HCT116 (cell line): ENCODE data around the gene ZSCAN5A. TPM values are rescaled to one million over a fixed set of nuclear protein-coding genes. Genes with fewer than 3 reads are reported as not detected.
"Not testable (repeated sequence)": the region's sequence is repeated elsewhere in the genome, so short reads cannot be mapped to it uniquely, and the experiment has no call there.

Experiments used
- ATAC-seq: fragments of 200-7000 bp; cut with Tn5 transposase; 2 replicates; pipeline ENCODE4 v1.9.1; 2020; ENCODE audit warnings: mild to moderate bottlenecking, moderate library complexity
- BruUV-seq: library from RNA; stranded (reverse); fragments of 400-500 nt; replicated peaks from 2 replicates; lab custom pipeline; 2021; lab: Mats Ljungman, UMichigan
- CTCF ChIA-PET: fragments of 300-600 bp; sonication (Branson Sonifier 250); formaldehyde crosslinking; loops from one replicate; lab custom pipeline; 2021; ENCODE audit warnings: antibody characterized with exemption; lab: Charles Lee
- POLR2A ChIA-PET: fragments of 300-600, 350-600 bp; sonication (Branson Sonifier 250); formaldehyde crosslinking; loops from one replicate; lab custom pipeline; 2021; ENCODE audit warnings: antibody characterized with exemption; lab: Charles Lee
- RAD21 ChIA-PET, 2 experiments: fragments of 300-600 bp; sonication (Branson Sonifier 250); formaldehyde crosslinking; loops; one replicate each; lab custom pipeline; 2023; ENCODE audit warnings: low total read pairs in 2 of 2; ENCODE audit not compliant: uncharacterized antibody in 2 of 2, unreplicated experiment in 2 of 2, low non-redundant PET in 1 of 2; lab: Charles Lee
- DNase-seq: peaks from one replicate; pipeline ENCODE4 v3.0.0-alpha.2; 2010; ENCODE audit warnings: low read depth, low spot score
- H2AFZ ChIP-seq: fragments of 200-600 bp; shearing (Covaris generic), sonication (generic); 2 replicates; pipeline ENCODE4 v1.6.1; 2017; ENCODE audit warnings: low read depth, mixed run types, mixed read lengths, antibody characterized with exemption, low read length; ENCODE audit not compliant: poor library complexity, severe bottlenecking
- H3K27ac ChIP-seq: 2 replicates; pipeline ENCODE4 v1.5.1; 2012; ENCODE audit warnings: low read depth, low read length
- H3K27me3 ChIP-seq: fragments of 200-600 bp; sonication (generic); 2 replicates; pipeline ENCODE4 v1.6.1; 2016; ENCODE audit warnings: mixed run types, low read length, mixed read lengths; ENCODE audit not compliant: insufficient read depth
- H3K36me3 ChIP-seq, 2 experiments: fragments of 200-500 bp in 1 of 2; fragments of 200-600 bp in 1 of 2; sonication (Bioruptor generic) in 1 of 2; sonication (generic) in 1 of 2; 2 replicates each; pipeline versions ENCODE4 v1.5.1 to v1.6.1; 2014 to 2016; ENCODE audit warnings: low read length in 2 of 2, inconsistent platforms in 1 of 2, mixed read lengths in 1 of 2, mixed run types in 1 of 2; ENCODE audit not compliant: insufficient read depth in 2 of 2, control insufficient read depth in 1 of 2
- H3K4me1 ChIP-seq, 2 experiments: fragments of 200-600 bp in 1 of 2; sonication (generic) in 1 of 2; 2 replicates each; pipeline versions ENCODE4 v1.5.1 to v1.6.1; 2012 to 2017; ENCODE audit warnings: low read length in 2 of 2, inconsistent platforms in 1 of 2, mild to moderate bottlenecking in 1 of 2, mixed read lengths in 1 of 2, mixed run types in 1 of 2, moderate library complexity in 1 of 2; ENCODE audit not compliant: insufficient read depth in 2 of 2, control insufficient read depth in 1 of 2
- H3K4me2 ChIP-seq: fragments of 200-600 bp; sonication (generic); 2 replicates; pipeline ENCODE4 v1.6.1; 2017; ENCODE audit warnings: mixed run types, low read length, mixed read lengths
- H3K4me3 ChIP-seq, 2 experiments: fragments of 200-600 bp in 1 of 2; sonication (generic) in 1 of 2; replicated peaks in 1 of 2; 2 replicates each; pipeline ENCODE4 v1.5.1; 2011 to 2016; ENCODE audit warnings: low read length in 2 of 2, control low read depth in 1 of 2, low read depth in 1 of 2, mild to moderate bottlenecking in 1 of 2, mixed read lengths in 1 of 2, mixed run types in 1 of 2
- H3K79me2 ChIP-seq: fragments of 200-600 bp; sonication (generic); 2 replicates; pipeline ENCODE4 v1.6.1; 2017; ENCODE audit warnings: mild to moderate bottlenecking, mixed run types, low read length, moderate library complexity, mixed read lengths; ENCODE audit not compliant: insufficient read depth
- H3K9ac ChIP-seq: fragments of 200-600 bp; sonication (generic); 2 replicates; pipeline ENCODE4 v1.6.1; 2016; ENCODE audit warnings: low read length, mixed read lengths
- H3K9me2 ChIP-seq: fragments of 200-600 bp; sonication (generic), shearing (Covaris generic); 2 replicates; pipeline ENCODE4 v1.6.1; 2017; ENCODE audit warnings: mixed run types, mild to moderate bottlenecking, moderate library complexity; ENCODE audit not compliant: insufficient read depth
- H3K9me3 ChIP-seq, 2 experiments: fragments of 200-500 bp in 1 of 2; fragments of 200-600 bp in 1 of 2; sonication (Bioruptor generic) in 1 of 2; sonication (generic) in 1 of 2; 2 replicates each; pipeline ENCODE4 v1.6.1; 2014 to 2017; ENCODE audit warnings: low read length in 2 of 2, mixed read lengths in 2 of 2, inconsistent platforms in 1 of 2, low read depth in 1 of 2, mild to moderate bottlenecking in 1 of 2, mixed run types in 1 of 2, moderate library complexity in 1 of 2; ENCODE audit not compliant: control insufficient read depth in 1 of 2, insufficient read depth in 1 of 2
- H4K20me1 ChIP-seq: fragments of 200-600 bp; sonication (generic), shearing (Covaris generic); 2 replicates; pipeline ENCODE4 v1.6.1; 2017; ENCODE audit warnings: mixed run types, mild to moderate bottlenecking, moderate library complexity; ENCODE audit not compliant: insufficient read depth
- CEBPB ChIP-seq: IDR thresholded peaks from 2 replicates; pipeline ENCODE4 v1.6.1; 2012; ENCODE audit warnings: low read depth
- FOSL1 ChIP-seq: IDR thresholded peaks from 2 replicates; pipeline ENCODE4 v1.6.1; 2012; ENCODE audit warnings: low read depth
- SIN3A ChIP-seq: IDR thresholded peaks from 2 replicates; pipeline ENCODE4 v1.6.1; 2012; ENCODE audit warnings: low read depth
- SRF ChIP-seq: IDR thresholded peaks from 2 replicates; pipeline ENCODE4 v1.6.1; 2012; ENCODE audit warnings: low read depth
- intact Hi-C: fragments of 100-400 bp; cut with micrococcal nuclease; formaldehyde crosslinking; loops from 2 replicates; pipeline ENCODE4 v1.10.0; 2022
- total RNA-seq: library from RNA; stranded (reverse); gene quantifications from one replicate; pipeline ENCODE4 v1.2.1, GENCODE V29; 2021; ENCODE audit not compliant: unreplicated experiment
- TF ChIP-seq, protein P1 (sequence below): IDR thresholded peaks from 2 replicates; pipeline ENCODE4 v1.6.1; 2011; ENCODE audit warnings: mild to moderate bottlenecking, low read length, moderate library complexity; ENCODE audit not compliant: insufficient replicate concordance; ENCODE audit errors: extremely low read depth

Gene ZSCAN5A
- total RNA-seq, 1 experiment from 2014 or later = 9.2 TPM

DNA sequence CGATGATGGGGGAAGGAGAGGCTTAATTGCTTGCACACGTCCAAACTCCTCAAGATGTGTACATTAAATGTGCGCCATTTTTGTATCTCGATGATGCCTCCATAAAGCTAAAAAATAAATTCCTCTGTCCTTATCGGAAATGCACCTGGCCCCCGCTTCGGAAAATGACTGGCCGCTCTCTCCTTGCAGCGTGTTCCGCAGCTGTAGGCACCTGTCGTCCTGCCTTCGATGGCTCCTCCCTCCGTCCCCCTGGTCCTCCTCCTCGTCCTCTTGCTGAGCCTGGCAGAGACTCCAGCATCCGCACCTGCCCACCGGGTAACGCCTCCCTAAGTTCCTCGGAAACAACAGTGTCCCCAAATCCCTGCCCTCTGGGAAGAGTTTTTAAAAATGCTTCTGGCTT is 137.8 kb downstream of the ZSCAN5A start:
- Histone ChIP-seq H3K4me2 (no peak overlapping the region), H3K79me2 (no peaks in the 10 kb centered on the region), H3K4me3 (no peak overlapping the region), H3K9me3 (no peaks in the 10 kb centered on the region), H3K36me3 (no peaks in the 10 kb centered on the region), H3K9me2 (no peaks in the 10 kb centered on the region), H3K4me1 (no peaks in the 10 kb centered on the region), H3K9ac (no peak overlapping the region), H4K20me1 (no peaks in the 10 kb centered on the region), H2AFZ (no peak overlapping the region), H3K27ac (no peak overlapping the region), H3K27me3 (no peaks in the 10 kb centered on the region)
- ChIA-PET RAD21 (no interaction called here), POLR2A (no interaction called here), CTCF (no interaction called here)
- no peak for ATAC-seq
- intact Hi-C loops = no loop called here
- BruUV-seq = no TSS peak
- no peak for TF ChIP-seq CEBPB
- no peak for TF ChIP-seq FOSL1
- no peak for TF ChIP-seq SRF
- TF ChIP-seq, protein P1, sequence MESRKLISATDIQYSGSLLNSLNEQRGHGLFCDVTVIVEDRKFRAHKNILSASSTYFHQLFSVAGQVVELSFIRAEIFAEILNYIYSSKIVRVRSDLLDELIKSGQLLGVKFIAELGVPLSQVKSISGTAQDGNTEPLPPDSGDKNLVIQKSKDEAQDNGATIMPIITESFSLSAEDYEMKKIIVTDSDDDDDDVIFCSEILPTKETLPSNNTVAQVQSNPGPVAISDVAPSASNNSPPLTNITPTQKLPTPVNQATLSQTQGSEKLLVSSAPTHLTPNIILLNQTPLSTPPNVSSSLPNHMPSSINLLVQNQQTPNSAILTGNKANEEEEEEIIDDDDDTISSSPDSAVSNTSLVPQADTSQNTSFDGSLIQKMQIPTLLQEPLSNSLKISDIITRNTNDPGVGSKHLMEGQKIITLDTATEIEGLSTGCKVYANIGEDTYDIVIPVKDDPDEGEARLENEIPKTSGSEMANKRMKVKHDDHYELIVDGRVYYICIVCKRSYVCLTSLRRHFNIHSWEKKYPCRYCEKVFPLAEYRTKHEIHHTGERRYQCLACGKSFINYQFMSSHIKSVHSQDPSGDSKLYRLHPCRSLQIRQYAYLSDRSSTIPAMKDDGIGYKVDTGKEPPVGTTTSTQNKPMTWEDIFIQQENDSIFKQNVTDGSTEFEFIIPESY = no peak
- no peak for TF ChIP-seq SIN3A
- no peak for DNase-seq

DNA sequence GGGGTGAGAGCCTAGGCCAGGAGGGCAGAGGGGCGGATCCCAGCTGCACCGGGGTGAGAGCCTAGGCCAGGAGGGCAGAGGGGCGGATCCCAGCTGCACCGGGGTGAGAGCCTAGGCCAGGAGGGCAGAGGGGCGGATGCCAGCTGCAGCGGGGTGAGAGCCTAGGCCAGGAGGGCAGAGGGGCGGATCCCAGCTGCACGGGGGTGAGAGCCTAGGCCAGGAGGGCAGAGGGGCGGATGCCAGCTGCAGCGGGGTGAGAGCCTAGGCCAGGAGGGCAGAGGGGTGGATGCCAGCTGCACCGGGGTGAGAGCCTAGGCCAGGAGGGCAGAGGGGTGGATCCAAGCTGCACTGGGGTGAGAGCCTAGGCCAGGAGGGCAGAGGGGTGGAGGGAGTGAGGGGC is 138.3 kb downstream of the ZSCAN5A start:
- H4K20me1 ChIP-seq, H3K79me2 ChIP-seq, H3K4me3 ChIP-seq, BruUV-seq, H3K4me1 ChIP-seq, POLR2A ChIA-PET, H3K9ac ChIP-seq, H3K9me3 ChIP-seq, H3K36me3 ChIP-seq, H3K4me2 ChIP-seq, H3K27me3 ChIP-seq, RAD21 ChIA-PET, intact Hi-C loops, ATAC-seq, DNase-seq, H3K9me2 ChIP-seq, H2AFZ ChIP-seq, H3K27ac ChIP-seq: not testable (repeated sequence)
- CTCF ChIA-PET = interaction anchor here (1.9 kb wide), 1 partner anchor 110 kb away, joined by 4 read pairs; no protein-coding TSS in a partner anchor

DNA sequence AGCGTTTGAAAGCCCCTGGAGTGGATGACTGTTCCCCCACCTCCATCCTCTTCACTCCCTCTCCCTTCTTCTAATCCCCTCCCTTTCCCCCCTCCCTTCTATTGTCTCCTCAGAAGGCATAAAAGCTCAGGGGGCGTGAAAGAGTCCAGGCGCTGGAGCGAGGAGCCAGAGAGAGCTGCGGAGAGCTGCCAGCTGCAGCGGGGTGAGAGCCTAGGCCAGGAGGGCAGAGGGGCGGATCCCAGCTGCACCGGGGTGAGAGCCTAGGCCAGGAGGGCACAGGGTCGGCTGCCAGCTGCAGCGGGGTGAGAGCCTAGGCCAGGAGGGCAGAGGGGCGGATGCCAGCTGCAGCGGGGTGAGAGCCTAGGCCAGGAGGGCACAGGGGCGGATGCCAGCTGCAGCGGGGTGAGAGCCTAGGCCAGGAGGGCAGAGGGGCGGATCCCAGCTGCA is 138.8 kb downstream of the ZSCAN5A start, which contains the start of gene GALP:
Gene GALP, plus strand, starts transcription at position 148 of the 447 bp plus-strand sequence. CDS start 1,101 bp downstream, outside the sequence.
- H3K27me3 ChIP-seq, H2AFZ ChIP-seq, POLR2A ChIA-PET, DNase-seq, ATAC-seq, H3K79me2 ChIP-seq, H3K27ac ChIP-seq, H3K4me3 ChIP-seq, intact Hi-C loops, H3K9ac ChIP-seq, H3K9me2 ChIP-seq, H3K36me3 ChIP-seq, H3K4me1 ChIP-seq, H3K9me3 ChIP-seq, H3K4me2 ChIP-seq, H4K20me1 ChIP-seq, RAD21 ChIA-PET, BruUV-seq: not testable (repeated sequence)
- CTCF ChIA-PET = interaction anchor here (1.9 kb wide), 1 partner anchor 109 kb away, joined by 4 read pairs; no protein-coding TSS in a partner anchor
